ENCODE results near the gene COL1A1. TPM values are rescaled to one million over a fixed set of nuclear protein-coding genes. Genes with fewer than 3 reads are reported as not detected.

COL1A1 gene
- total and polyA plus RNA-seq, 2 of the 13 experiments (the other 11 are each of a cell fraction or from before 2014, with no cell fraction given) = 0.05 TPM; not detected in 1

- TF ChIP-seq ZKSCAN5 (CRISPR knock-in tag; IDR thresholded peaks at IDR 0.05) (no peak), MBD4 (IDR thresholded peaks at IDR 0.05; ENCODE audit: borderline replicate concordance, low read length) (no peak), TARDBP (CRISPR knock-in tag; IDR thresholded peaks at IDR 0.05) (no peak), SMAD9 (CRISPR knock-in tag; IDR thresholded peaks at IDR 0.05) (no peak), HNF4A (CRISPR knock-in tag; IDR thresholded peaks at IDR 0.05) (no peak), GABPB1 (CRISPR knock-in tag; IDR thresholded peaks at IDR 0.05) (peak; percentile 75), LBX2 (CRISPR knock-in tag; IDR thresholded peaks at IDR 0.05; ENCODE audit: borderline replicate concordance) (peak; percentile 92), PRPF4 (IDR thresholded peaks at IDR 0.05; ENCODE audit: low read depth, low read length, poor library complexity, severe bottlenecking) (no peak), STAT5B (CRISPR knock-in tag; IDR thresholded peaks at IDR 0.05) (no peak), ZBTB25 (CRISPR knock-in tag; IDR thresholded peaks at IDR 0.05) (peak; percentile 64; the same call in 1 of the 2 replicates), ZNF136 (CRISPR knock-in tag; IDR thresholded peaks at IDR 0.05; ENCODE audit: low read depth) (no peak), ERF (CRISPR knock-in tag; IDR thresholded peaks at IDR 0.05) (0 out of 2 replicates have a peak, but pooled peaks have one; percentile 55), ZFP36L1 (CRISPR knock-in tag; IDR thresholded peaks at IDR 0.05) (no peak), HOMEZ (CRISPR knock-in tag; IDR thresholded peaks at IDR 0.05; ENCODE audit: low read depth) (peak; percentile 60; the same call in 1 of the 2 replicates), ZNF792 (CRISPR knock-in tag; IDR thresholded peaks at IDR 0.05) (no peak), ATF4 (CRISPR knock-in tag; IDR thresholded peaks at IDR 0.05) (0 out of 4 replicates have a peak, but pooled peaks of 1 of the 2 experiments have one; percentile 31), WIZ (CRISPR knock-in tag; IDR thresholded peaks at IDR 0.05) (no peak)
- TF ChIP-seq, protein P1, sequence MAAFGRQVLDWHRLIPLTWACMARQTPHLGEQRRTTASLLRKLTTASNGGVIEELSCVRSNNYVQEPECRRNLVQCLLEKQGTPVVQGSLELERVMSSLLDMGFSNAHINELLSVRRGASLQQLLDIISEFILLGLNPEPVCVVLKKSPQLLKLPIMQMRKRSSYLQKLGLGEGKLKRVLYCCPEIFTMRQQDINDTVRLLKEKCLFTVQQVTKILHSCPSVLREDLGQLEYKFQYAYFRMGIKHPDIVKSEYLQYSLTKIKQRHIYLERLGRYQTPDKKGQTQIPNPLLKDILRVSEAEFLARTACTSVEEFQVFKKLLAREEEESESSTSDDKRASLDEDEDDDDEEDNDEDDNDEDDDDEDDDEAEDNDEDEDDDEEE (CRISPR knock-in tag; IDR thresholded peaks at IDR 0.05) = peak; percentile 92
- TF ChIP-seq, protein P2, sequence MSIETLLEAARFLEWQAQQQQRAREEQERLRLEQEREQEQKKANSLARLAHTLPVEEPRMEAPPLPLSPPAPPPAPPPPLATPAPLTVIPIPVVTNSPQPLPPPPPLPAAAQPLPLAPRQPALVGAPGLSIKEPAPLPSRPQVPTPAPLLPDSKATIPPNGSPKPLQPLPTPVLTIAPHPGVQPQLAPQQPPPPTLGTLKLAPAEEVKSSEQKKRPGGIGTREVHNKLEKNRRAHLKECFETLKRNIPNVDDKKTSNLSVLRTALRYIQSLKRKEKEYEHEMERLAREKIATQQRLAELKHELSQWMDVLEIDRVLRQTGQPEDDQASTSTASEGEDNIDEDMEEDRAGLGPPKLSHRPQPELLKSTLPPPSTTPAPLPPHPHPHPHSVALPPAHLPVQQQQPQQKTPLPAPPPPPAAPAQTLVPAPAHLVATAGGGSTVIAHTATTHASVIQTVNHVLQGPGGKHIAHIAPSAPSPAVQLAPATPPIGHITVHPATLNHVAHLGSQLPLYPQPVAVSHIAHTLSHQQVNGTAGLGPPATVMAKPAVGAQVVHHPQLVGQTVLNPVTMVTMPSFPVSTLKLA (IDR thresholded peaks at IDR 0.05) = no peak
- TF ChIP-seq, protein P3, sequence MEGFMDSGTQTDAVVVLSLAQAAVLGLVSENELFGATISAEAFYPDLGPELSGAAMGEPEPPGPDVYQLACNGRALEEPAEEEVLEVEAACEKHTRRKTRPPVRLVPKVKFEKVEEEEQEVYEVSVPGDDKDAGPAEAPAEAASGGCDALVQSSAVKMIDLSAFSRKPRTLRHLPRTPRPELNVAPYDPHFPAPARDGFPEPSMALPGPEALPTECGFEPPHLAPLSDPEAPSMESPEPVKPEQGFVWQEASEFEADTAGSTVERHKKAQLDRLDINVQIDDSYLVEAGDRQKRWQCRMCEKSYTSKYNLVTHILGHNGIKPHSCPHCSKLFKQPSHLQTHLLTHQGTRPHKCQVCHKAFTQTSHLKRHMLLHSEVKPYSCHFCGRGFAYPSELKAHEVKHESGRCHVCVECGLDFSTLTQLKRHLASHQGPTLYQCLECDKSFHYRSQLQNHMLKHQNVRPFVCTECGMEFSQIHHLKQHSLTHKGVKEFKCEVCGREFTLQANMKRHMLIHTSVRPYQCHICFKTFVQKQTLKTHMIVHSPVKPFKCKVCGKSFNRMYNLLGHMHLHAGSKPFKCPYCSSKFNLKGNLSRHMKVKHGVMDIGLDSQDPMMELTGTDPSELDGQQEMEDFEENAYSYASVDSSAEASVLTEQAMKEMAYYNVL (CRISPR knock-in tag; IDR thresholded peaks at IDR 0.05; ENCODE audit: borderline replicate concordance) = no peak
These were observed 40.2 kb downstream of the COL1A1 start (continued) for GRCh38 chr17:50161023-50161910.
